Endothelial cell of umbilical vein (primary cell): ENCODE results near the gene GGN. TPM values are rescaled to one million over a fixed set of nuclear protein-coding genes. Genes with fewer than 3 reads are reported as not detected.

Source experiments
- BruUV-seq: library from RNA; stranded (reverse); fragments of 400-500 nt; replicated peaks from 2 replicates; lab custom pipeline; 2021; lab: Mats Ljungman, UMichigan
- CTCF ChIA-PET: fragments of 300-600, 350-600 bp; sonication (Branson Sonifier 250); formaldehyde crosslinking; loops from one replicate; lab custom pipeline; 2021; ENCODE audit warnings: antibody characterized with exemption, inconsistent platforms; lab: Charles Lee
- POLR2A ChIA-PET: fragments of 300-600, 350-600 bp; sonication (Branson Sonifier 250); formaldehyde crosslinking; loops from one replicate; lab custom pipeline; 2021; ENCODE audit warnings: antibody characterized with exemption, inconsistent platforms; lab: Charles Lee
- DNase-seq: peaks from one replicate; pipeline ENCODE4 v3.0.0-alpha.2; 2011; ENCODE audit warnings: low read depth, low spot score
- FAIRE-seq: peaks from 2 replicates; lab custom pipeline; 2011; peaks lifted over from hg19 to GRCh38; lab: Jason Lieb, UNC
- H2AFZ ChIP-seq: 2 replicates; pipeline ENCODE4 v1.6.0; 2012; ENCODE audit warnings: low read depth, low read length, control low read depth, inconsistent platforms
- H3K27ac ChIP-seq: 2 replicates; pipeline ENCODE4 v1.5.1; 2011; ENCODE audit warnings: low read depth, mild to moderate bottlenecking, control low read depth, low read length, moderate library complexity; ENCODE audit not compliant: insufficient read depth
- H3K27me3 ChIP-seq, 2 experiments: 2 replicates each; pipeline versions ENCODE4 v1.6.0 to v1.6.1; 2011; ENCODE audit warnings: low read length in 2 of 2, mixed read lengths in 1 of 2; ENCODE audit not compliant: control insufficient read depth in 2 of 2, insufficient read depth in 2 of 2
- H3K36me3 ChIP-seq, 2 experiments: 2 replicates in 1 of 2; 3 replicates in 1 of 2; pipeline ENCODE4 v1.5.1; 2011; ENCODE audit warnings: low read length in 2 of 2, mild to moderate bottlenecking in 1 of 2, moderate library complexity in 1 of 2; ENCODE audit not compliant: control insufficient read depth in 2 of 2, insufficient read depth in 2 of 2; ENCODE audit errors: extremely low read depth in 1 of 2
- H3K4me1 ChIP-seq: 3 replicates; pipeline ENCODE4 v1.5.1; 2011; ENCODE audit warnings: mild to moderate bottlenecking, low read length; ENCODE audit not compliant: control insufficient read depth, insufficient read depth; ENCODE audit errors: extremely low read depth
- H3K4me2 ChIP-seq: 2 replicates; pipeline ENCODE4 v1.6.1; 2011; ENCODE audit warnings: low read length, control low read depth, mixed read lengths; ENCODE audit not compliant: insufficient read depth
- H3K4me3 ChIP-seq, 3 experiments: fragments of 200-600 bp in 1 of 3; sonication (generic), shearing (Covaris generic) in 1 of 3; replicated peaks in 1 of 3; 2 replicates each; pipeline ENCODE4 v1.5.1; 2011 to 2016; ENCODE audit warnings: control low read depth in 3 of 3, low read length in 3 of 3, mild to moderate bottlenecking in 2 of 3, inconsistent platforms in 1 of 3, low read depth in 1 of 3, moderate library complexity in 1 of 3; ENCODE audit not compliant: insufficient read depth in 1 of 3
- H3K79me2 ChIP-seq: 2 replicates; pipeline ENCODE4 v1.6.0; 2012; ENCODE audit warnings: low read length, inconsistent platforms; ENCODE audit not compliant: control insufficient read depth, insufficient read depth
- H3K9ac ChIP-seq: replicated peaks from 2 replicates; pipeline ENCODE3; 2011; ENCODE audit warnings: low read length, control low read depth; ENCODE audit not compliant: insufficient read depth; ENCODE audit errors: extremely low read depth
- H3K9me1 ChIP-seq: replicated peaks from 3 replicates; pipeline ENCODE4 v1.6.0; 2011; ENCODE audit warnings: mild to moderate bottlenecking, low read length; ENCODE audit not compliant: control insufficient read depth, insufficient read depth; ENCODE audit errors: extremely low read depth
- H3K9me3 ChIP-seq: replicated peaks from 2 replicates; pipeline ENCODE4 v1.5.1; 2012; ENCODE audit warnings: low read length, inconsistent platforms; ENCODE audit not compliant: control insufficient read depth, insufficient read depth
- H4K20me1 ChIP-seq: replicated peaks from 2 replicates; pipeline ENCODE3; 2011; ENCODE audit warnings: mild to moderate bottlenecking, low read length; ENCODE audit not compliant: control insufficient read depth, insufficient read depth; ENCODE audit errors: extremely low read depth
- CTCF ChIP-seq, 2 donors: IDR thresholded peaks; 1 replicate in 1 of 2; 2 replicates in 1 of 2; pipeline ENCODE4 v1.5.1; 2011; ENCODE audit warnings: low read length in 2 of 2, mild to moderate bottlenecking in 2 of 2, moderate library complexity in 2 of 2, control low read depth in 1 of 2, inconsistent platforms in 1 of 2, low read depth in 1 of 2; ENCODE audit not compliant: insufficient read depth in 1 of 2; ENCODE audit errors: extremely low read depth in 1 of 2
- EZH2 ChIP-seq: IDR thresholded peaks from 2 replicates; pipeline ENCODE4 v1.6.1; 2012; ENCODE audit warnings: borderline replicate concordance, low read depth, mild to moderate bottlenecking, moderate library complexity, low read length, inconsistent platforms; ENCODE audit not compliant: severe bottlenecking
- FOS ChIP-seq: IDR thresholded peaks from 2 replicates; pipeline ENCODE4 v1.6.1; 2011; ENCODE audit warnings: mild to moderate bottlenecking, low read length, moderate library complexity, borderline replicate concordance; ENCODE audit not compliant: insufficient read depth
- GATA2 ChIP-seq: IDR thresholded peaks from 2 replicates; pipeline ENCODE4 v1.7.0; 2011; ENCODE audit warnings: low read depth, mild to moderate bottlenecking, moderate library complexity, mixed read lengths, low read length; ENCODE audit not compliant: insufficient read length, insufficient read depth
- JUN ChIP-seq: IDR thresholded peaks from 2 replicates; pipeline ENCODE4 v1.6.1; 2011; ENCODE audit warnings: borderline replicate concordance, low read depth; ENCODE audit not compliant: insufficient read length, insufficient read depth
- MAX ChIP-seq: IDR thresholded peaks from 2 replicates; pipeline ENCODE4 v1.6.1; 2011; ENCODE audit not compliant: insufficient read depth, insufficient read length
- MYC ChIP-seq: IDR thresholded peaks from one replicate; pipeline ENCODE4 v1.6.1; 2011; ENCODE audit warnings: mild to moderate bottlenecking, low read depth, low read length
- POLR2A ChIP-seq: IDR thresholded peaks from 2 replicates; pipeline ENCODE4 v1.6.1; 2012; ENCODE audit warnings: low read depth, mild to moderate bottlenecking, control low read depth, low read length
- POLR2AphosphoS5 ChIP-seq: IDR thresholded peaks from 2 replicates; pipeline ENCODE4 v1.6.1; 2012; ENCODE audit warnings: low read depth, mild to moderate bottlenecking, control low read depth, low read length, moderate library complexity; ENCODE audit not compliant: insufficient read depth
- dilution Hi-C: fragments of 300-500 bp; cut with MboI; formaldehyde crosslinking; loops from one replicate; pipeline ENCODE4 v1.15.0; 2019; ENCODE audit warnings: low sequenced_read_pairs; ENCODE audit not compliant: extremely low pct_ligation_motif_present
- intact Hi-C: fragments of 100-400 bp; cut with micrococcal nuclease; formaldehyde crosslinking; loops from one replicate; pipeline ENCODE4 v1.10.0; 2022
- polyA plus RNA-seq, 4 experiments: library from polyadenylated mRNA; depleted of rRNA in 3 of 4; stranded (reverse) in 3 of 4; unstranded in 1 of 4; fragments of >200 nt; gene quantifications; 2 replicates each; pipeline versions ENCODE4 v1.2.1 to v1.2.3, GENCODE V29; 2011 to 2012; ENCODE audit warnings: missing spikeins in 1 of 4
- total RNA-seq: library from RNA; stranded (reverse); gene quantifications from 2 replicates; pipeline ENCODE4 v1.2.3, GENCODE V29; 2021

GGN gene
- total and polyA plus RNA-seq, 2 donors (not counting 3 experiments of a cell fraction or from before 2014, with no cell fraction given) = 0.39 to 0.88 TPM

GRCh38 chr19:38425222-38425809 is 37.5 kb upstream of the GGN start:
- DNase-seq (no peak), FAIRE-seq (no peak)
- H3K9ac ChIP-seq = no peak overlapping the region
- no peaks in the 10 kb centered on the region for H3K79me2 ChIP-seq
- BruUV-seq = no TSS peak
- no peaks in the 10 kb centered on the region for H3K9me3 ChIP-seq
- H3K4me2 ChIP-seq = no peak overlapping the region
- intact Hi-C loops = no loop called here
- ChIA-PET POLR2A (no interaction called here), CTCF (no interaction called here)
- H2AFZ ChIP-seq = no peak overlapping the region
- H3K4me1 ChIP-seq = no peaks in the 10 kb centered on the region
- H4K20me1 ChIP-seq = no peaks in the 10 kb centered on the region
- no peak overlapping the region for H3K4me3 ChIP-seq
- H3K36me3 ChIP-seq = no peaks in the 10 kb centered on the region
- H3K27me3 ChIP-seq = no peaks in the 10 kb centered on the region
- dilution Hi-C loops = no loop called here
- no peak overlapping the region for H3K27ac ChIP-seq
- H3K9me1 ChIP-seq = no peaks in the 10 kb centered on the region
- no peak for TF ChIP-seq MAX
- TF ChIP-seq CTCF (IDR thresholded peaks at IDR 0.05; ENCODE audit: extremely low read depth in 1 of 2, insufficient read depth in 1 of 2, low read depth in 1 of 2, low read length in 2 of 2) = no peak
- no peak for TF ChIP-seq POLR2A
- TF ChIP-seq FOS = no peak
- no peak for TF ChIP-seq EZH2
- no peak for TF ChIP-seq POLR2AphosphoS5
- TF ChIP-seq MYC = no peak
- no peak for TF ChIP-seq GATA2
- no peak for TF ChIP-seq JUN
